Keratinocyte (primary cell): Measurements from ENCODE around the gene AHNAK2. TPM values are rescaled to one million over a fixed set of nuclear protein-coding genes. Genes with fewer than 3 reads are reported as not detected.
"Not testable (repeated sequence)": the region's sequence is repeated elsewhere in the genome, so short reads cannot be mapped to it uniquely, and the experiment has no call there.

Source experiments
- DNase-seq: peaks from one replicate; pipeline ENCODE4 v3.0.0-alpha.2; 2011; ENCODE audit warnings: low read depth, missing footprints, low spot score
- FAIRE-seq: peaks from 2 replicates; lab custom pipeline; 2011; peaks lifted over from hg19 to GRCh38; lab: Jason Lieb, UNC
- H2AFZ ChIP-seq: 2 replicates; pipeline ENCODE4 v1.6.0; 2012; ENCODE audit warnings: low read length, control low read depth, inconsistent platforms; ENCODE audit not compliant: control insufficient read depth
- H3K27ac ChIP-seq: 2 replicates; pipeline ENCODE4 v1.5.1; 2011; ENCODE audit warnings: low read length; ENCODE audit not compliant: control insufficient read depth, insufficient read depth
- H3K27me3 ChIP-seq: 3 replicates; pipeline ENCODE4 v1.6.0; 2011; ENCODE audit warnings: low read length; ENCODE audit not compliant: control insufficient read depth, insufficient read depth; ENCODE audit errors: extremely low read depth
- H3K36me3 ChIP-seq, 2 experiments: 2 replicates in 1 of 2; 3 replicates in 1 of 2; pipeline ENCODE4 v1.5.1; 2011; ENCODE audit warnings: low read length in 2 of 2, mild to moderate bottlenecking in 1 of 2; ENCODE audit not compliant: control insufficient read depth in 2 of 2, insufficient read depth in 2 of 2; ENCODE audit errors: extremely low read depth in 1 of 2
- H3K4me1 ChIP-seq: 3 replicates; pipeline ENCODE4 v1.5.1; 2011; ENCODE audit warnings: low read length; ENCODE audit not compliant: control insufficient read depth, insufficient read depth; ENCODE audit errors: extremely low read depth
- H3K4me2 ChIP-seq: 3 replicates; pipeline ENCODE4 v1.6.0; 2011; ENCODE audit warnings: low read depth, low read length; ENCODE audit not compliant: control insufficient read depth, insufficient read depth; ENCODE audit errors: extremely low read depth
- H3K4me3 ChIP-seq, 3 experiments: fragments of 200-600 bp in 1 of 3; sonication (generic) in 1 of 3; 2 replicates in 2 of 3; 3 replicates in 1 of 3; pipeline ENCODE4 v1.5.1; 2011 to 2016; ENCODE audit warnings: low read length in 3 of 3, mild to moderate bottlenecking in 3 of 3, control low read depth in 2 of 3, inconsistent platforms in 1 of 3, low read depth in 1 of 3, mixed read lengths in 1 of 3, mixed run types in 1 of 3, moderate library complexity in 1 of 3; ENCODE audit not compliant: control insufficient read depth in 2 of 3, insufficient read depth in 2 of 3; ENCODE audit errors: extremely low read depth in 1 of 3
- H3K79me2 ChIP-seq: 2 replicates; pipeline ENCODE4 v1.6.0; 2012; ENCODE audit warnings: low read length; ENCODE audit not compliant: control insufficient read depth, insufficient read depth
- H3K9ac ChIP-seq: 3 replicates; pipeline ENCODE4 v1.6.0; 2011; ENCODE audit warnings: low read length; ENCODE audit not compliant: control insufficient read depth, insufficient read depth; ENCODE audit errors: extremely low read depth
- H3K9me1 ChIP-seq: 3 replicates; pipeline ENCODE4 v1.6.0; 2011; ENCODE audit warnings: low read length; ENCODE audit not compliant: control insufficient read depth, insufficient read depth; ENCODE audit errors: extremely low read depth
- H3K9me3 ChIP-seq: 2 replicates; pipeline ENCODE4 v1.5.1; 2012; ENCODE audit warnings: low read depth, low read length; ENCODE audit not compliant: control insufficient read depth
- H4K20me1 ChIP-seq: 3 replicates; pipeline ENCODE4 v1.6.0; 2011; ENCODE audit warnings: low read length; ENCODE audit not compliant: control insufficient read depth, insufficient read depth; ENCODE audit errors: extremely low read depth
- CTCF ChIP-seq, 3 experiments: IDR thresholded peaks in 1 of 3; conservative IDR thresholded peaks in 1 of 3; optimal IDR thresholded peaks in 1 of 3; 2 replicates in 2 of 3; 3 replicates in 1 of 3; pipeline versions ENCODE3 to v1.5.1; 2011; ENCODE audit warnings: low read length in 3 of 3, mild to moderate bottlenecking in 3 of 3, moderate library complexity in 2 of 3, control low read depth in 1 of 3, inconsistent platforms in 1 of 3; ENCODE audit not compliant: insufficient read depth in 2 of 3; ENCODE audit errors: extremely low read depth in 1 of 3
- EZH2 ChIP-seq: IDR thresholded peaks from one replicate; pipeline ENCODE4 v1.6.1; 2012; ENCODE audit warnings: inconsistent platforms, mild to moderate bottlenecking, low read length, moderate library complexity
- dilution Hi-C: fragments of 300-500 bp; cut with MboI; formaldehyde crosslinking; loops from one replicate; pipeline ENCODE4 v1.7.0; 2020; ENCODE audit warnings: low sequenced_read_pairs; ENCODE audit not compliant: extremely low pct_ligation_motif_present
- polyA plus RNA-seq, 5 experiments: library from polyadenylated mRNA; depleted of rRNA in 3 of 5; stranded (reverse) in 3 of 5; stranded (forward) in 1 of 5; unstranded in 1 of 5; fragments of >200 nt; gene quantifications; 1 replicate in 1 of 5; 2 replicates in 3 of 5; 3 replicates in 1 of 5; pipeline versions ENCODE4 v1.2.1 to v1.2.3, GENCODE V29; 2011 to 2012; ENCODE audit warnings: missing spikeins in 2 of 5, low read depth in 1 of 5, low replicate concordance in 1 of 5

Gene AHNAK2
- polyA plus RNA-seq, 1 donor (not counting 4 experiments of a cell fraction or from before 2014, with no cell fraction given): 164 TPM

DNA sequence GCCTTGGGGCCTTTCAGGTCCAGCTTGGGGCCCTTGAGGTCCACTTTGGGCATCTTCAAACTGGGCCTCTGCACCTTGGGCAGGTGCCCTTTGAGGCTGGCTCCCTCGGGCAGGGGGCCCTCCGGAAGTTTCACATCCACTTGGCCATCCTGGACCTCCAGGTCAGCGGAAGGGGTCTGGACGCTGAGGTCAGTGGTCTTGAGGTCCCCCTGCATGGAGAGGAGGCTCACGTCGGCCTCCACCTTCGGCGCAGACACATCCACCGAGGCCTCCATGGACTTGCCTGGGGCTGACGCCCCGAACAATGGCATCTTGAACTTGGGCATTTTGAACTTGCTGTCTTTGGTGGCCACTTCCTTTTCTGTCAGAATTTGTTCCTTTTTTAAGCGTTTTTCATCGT is 25.1 kb downstream of the AHNAK2 start:
- Histone ChIP-seq H3K4me1 (no peaks in the 10 kb centered on the region), H4K20me1 (peaks cover 14% of the 10 kb centered on the region), H3K9ac (no peak overlapping the region), H3K79me2 (peaks cover 18% of the 10 kb centered on the region), H3K27ac (no peak overlapping the region), H3K4me3 (no peak overlapping the region), H3K9me1 (no peaks in the 10 kb centered on the region), H3K9me3 (no peaks in the 10 kb centered on the region), H3K4me2 (no peak overlapping the region), H2AFZ (no peak overlapping the region), H3K27me3 (no peaks in the 10 kb centered on the region), H3K36me3 (peaks cover 47 to 51% of the 10 kb centered on the region in 2 experiments)
- no peak for TF ChIP-seq EZH2
- no peak for TF ChIP-seq CTCF (optimal IDR thresholded peaks at IDR 0.05 in 1 of 3, IDR thresholded peaks at IDR 0.05 in 1 of 3, conservative IDR thresholded peaks at IDR 0.05 in 1 of 3; ENCODE audit: extremely low read depth in 1 of 3, insufficient read depth in 2 of 3, low read length in 3 of 3)
- FAIRE-seq (no peak), DNase-seq (no peak)
- dilution Hi-C loops: no loop called here

DNA sequence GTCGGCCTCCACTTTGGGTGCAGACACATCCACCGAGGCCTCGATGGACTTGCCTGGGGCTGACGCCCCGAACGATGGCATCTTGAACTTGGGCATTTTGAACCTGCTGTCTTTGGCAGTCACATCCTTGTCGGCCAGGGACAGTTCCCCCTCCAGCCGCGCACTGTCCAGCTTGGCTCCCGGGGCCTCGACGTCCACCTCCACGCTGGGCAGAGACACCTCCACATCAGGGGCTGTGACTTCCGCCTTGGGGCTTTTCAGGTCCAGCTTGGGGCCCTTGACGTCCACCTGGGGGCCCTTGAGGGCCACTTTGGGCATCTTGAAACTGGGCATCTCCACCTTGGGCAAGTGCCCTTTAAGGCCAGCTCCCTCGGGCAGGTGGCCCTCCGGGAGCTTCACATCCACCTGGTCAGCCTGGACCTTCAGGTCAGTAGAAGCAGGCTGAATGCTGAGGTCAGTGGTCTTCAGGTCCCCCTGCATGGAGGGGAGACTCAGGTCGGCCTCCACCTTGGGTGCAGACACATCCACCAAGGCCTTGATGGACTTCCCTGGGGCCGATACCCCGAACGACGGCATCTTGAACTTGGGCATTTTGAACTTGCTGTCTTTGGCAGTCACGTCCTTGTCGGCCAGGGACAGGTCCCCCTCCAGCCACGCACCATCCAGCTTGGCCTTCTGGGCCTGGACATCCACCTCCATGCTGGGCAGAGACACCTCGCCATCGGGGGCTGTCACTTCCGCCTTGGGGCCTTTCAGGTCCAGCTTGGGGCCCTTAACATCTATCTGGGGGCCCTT is 26.1 kb downstream of the AHNAK2 start:
- H3K79me2 ChIP-seq, H3K4me2 ChIP-seq, H3K4me3 ChIP-seq, H2AFZ ChIP-seq, H3K9me3 ChIP-seq, H4K20me1 ChIP-seq, H3K4me1 ChIP-seq, dilution Hi-C loops, H3K27ac ChIP-seq, DNase-seq, H3K9ac ChIP-seq, FAIRE-seq, H3K9me1 ChIP-seq, H3K27me3 ChIP-seq: not testable (repeated sequence)
- H3K36me3 ChIP-seq: peaks cover 38 to 46% of the 10 kb centered on the region in 2 experiments

GRCh38 chr14:104950701-104951100 is 27.5 kb downstream of the AHNAK2 start:
- not testable (repeated sequence) for H3K79me2 ChIP-seq

More at GRCh38 chr14:104950701-104951100, 27.5 kb downstream of the AHNAK2 start:
- H3K4me1 ChIP-seq, H4K20me1 ChIP-seq, H3K9me1 ChIP-seq, H2AFZ ChIP-seq, dilution Hi-C loops, H3K9me3 ChIP-seq, H3K27me3 ChIP-seq, DNase-seq, H3K4me2 ChIP-seq, H3K4me3 ChIP-seq, H3K9ac ChIP-seq, FAIRE-seq, H3K27ac ChIP-seq: not testable (repeated sequence)
- H3K36me3 ChIP-seq: peaks cover 25 to 37% of the 10 kb centered on the region in 2 experiments
